ENCODE data around the gene RAMP2.
"Not testable (repeated sequence)": the region's sequence is repeated elsewhere in the genome, so short reads cannot be mapped to it uniquely, and the experiment has no call there.

RAMP2 gene

GRCh38 chr17:42768006-42768405 lies 7.0 kb downstream of the RAMP2 start:
- not testable (repeated sequence) for DNase-seq (ENCODE audit: low read depth in 4 of 4, low spot score in 1 of 4)

- not testable (repeated sequence) for DNase-seq (ENCODE audit: low read depth in 4 of 4, low spot score in 1 of 4)
Observed at GRCh38 chr17:42769964-42770363, 8.9 kb downstream of the RAMP2 start.

GRCh38 chr17:42772945-42773289 lies 11.9 kb downstream of the RAMP2 start:
- no peak for DNase-seq (ENCODE audit: low read depth in 4 of 4, low spot score in 1 of 4)

GRCh38 chr17:42773290-42774035 lies 12.4 kb downstream of the RAMP2 start, which contains the start of gene VPS25:
TSS of gene VPS25 (plus strand) at chr17:42773449. CDS start at chr17:42773476, 27 bp downstream.
- peak; percentile 49 to 61 (median 59) for DNase-seq (ENCODE audit: low read depth in 4 of 4, low spot score in 1 of 4)

GRCh38 chr17:42774066-42774745 lies 13.2 kb downstream of the RAMP2 start:
- DNase-seq (ENCODE audit: low read depth in 4 of 4, low spot score in 1 of 4), result no peak

GRCh38 chr17:42775534-42776098 lies 14.6 kb downstream of the RAMP2 start:
- DNase-seq (ENCODE audit: low read depth in 4 of 4, low spot score in 1 of 4), result no peak

GRCh38 chr17:42778570-42778969 lies 17.5 kb downstream of the RAMP2 start:
- DNase-seq (ENCODE audit: low read depth in 4 of 4, low spot score in 1 of 4), result no peak

- no peak for DNase-seq (ENCODE audit: low read depth in 4 of 4, low spot score in 1 of 4)
Observed at GRCh38 chr17:42779304-42779935, 18.4 kb downstream of the RAMP2 start.

GRCh38 chr17:42779936-42780850 lies 19.2 kb downstream of the RAMP2 start, which contains the start of gene WNK4:
TSS of gene WNK4 (plus strand) at chr17:42780610. CDS start at chr17:42780699, 89 bp downstream.
- DNase-seq (ENCODE audit: low read depth in 4 of 4, low spot score in 1 of 4), result no peak

GRCh38 chr17:42780851-42781638 lies 20.0 kb downstream of the RAMP2 start:
- no peak for DNase-seq (ENCODE audit: low read depth in 4 of 4, low spot score in 1 of 4)

- DNase-seq (ENCODE audit: low read depth in 4 of 4, low spot score in 1 of 4), result no peak
Observed at GRCh38 chr17:42781639-42782165, 20.7 kb downstream of the RAMP2 start.

GRCh38 chr17:42782166-42783061 lies 21.4 kb downstream of the RAMP2 start:
- no peak for DNase-seq (ENCODE audit: low read depth in 4 of 4, low spot score in 1 of 4)

- no peak for DNase-seq (ENCODE audit: low read depth in 4 of 4, low spot score in 1 of 4)
Observed at GRCh38 chr17:42783062-42783790, 22.2 kb downstream of the RAMP2 start.

GRCh38 chr17:42783791-42784138 lies 22.7 kb downstream of the RAMP2 start:
- DNase-seq (ENCODE audit: low read depth in 4 of 4, low spot score in 1 of 4), result no peak

- DNase-seq (ENCODE audit: low read depth in 4 of 4, low spot score in 1 of 4), result no peak
Observed at GRCh38 chr17:42784409-42784808, 23.4 kb downstream of the RAMP2 start.

GRCh38 chr17:42784811-42785592 lies 24.0 kb downstream of the RAMP2 start:
- no peak for DNase-seq (ENCODE audit: low read depth in 4 of 4, low spot score in 1 of 4)

- DNase-seq (ENCODE audit: low read depth in 4 of 4, low spot score in 1 of 4), result no peak
Observed at GRCh38 chr17:42787266-42787665, 26.2 kb downstream of the RAMP2 start.

Measured in stimulated activated CD4-positive, alpha-beta T cell treated with anti-CD3 and anti-CD28 coated beads, Interleukin-1b, Interleukin-23, amount 100 ng/mL, for 24 hours (primary cell).